Naive B cell (primary cell): ENCODE measurements around the gene COL5A2. TPM values are rescaled to one million over a fixed set of nuclear protein-coding genes. Genes with fewer than 3 reads are reported as not detected.

Experiments
- ATAC-seq, 2 donors: fragments of 150-1000 bp; cut with Tn5 transposase; 2 replicates each; pipeline ENCODE4 v1.10.0; 2021; ENCODE audit warnings: low read depth in 2 of 2, mild to moderate bottlenecking in 2 of 2, moderate library complexity in 2 of 2
- DNase-seq: peaks from one replicate; pipeline ENCODE4 v3.0.0; 2022
- H3K27ac Mint-ChIP-seq, 6 donors: one replicate each; pipeline ENCODE4 v1.8.0; 2020 to 2022; ENCODE audit warnings: mild to moderate bottlenecking in 6 of 6, mixed read lengths in 6 of 6, moderate library complexity in 5 of 6, inconsistent platforms in 2 of 6
- H3K27me3 Mint-ChIP-seq, 3 donors: one replicate each; pipeline ENCODE4 v1.8.0; 2021 to 2022; ENCODE audit warnings: mixed read lengths in 3 of 3, mild to moderate bottlenecking in 1 of 3
- H3K36me3 Mint-ChIP-seq, 2 donors: one replicate each; pipeline ENCODE4 v1.8.0; 2020 to 2022; ENCODE audit warnings: mixed read lengths in 2 of 2, inconsistent platforms in 1 of 2, mild to moderate bottlenecking in 1 of 2
- H3K4me1 Mint-ChIP-seq, 3 donors: one replicate each; pipeline ENCODE4 v1.8.0; 2020 to 2022; ENCODE audit warnings: mixed read lengths in 3 of 3, inconsistent platforms in 1 of 3, mild to moderate bottlenecking in 1 of 3, moderate library complexity in 1 of 3
- H3K4me3 Mint-ChIP-seq, 8 donors: one replicate each; pipeline ENCODE4 v1.8.0; 2020 to 2022; ENCODE audit warnings: mild to moderate bottlenecking in 8 of 8, mixed read lengths in 8 of 8, moderate library complexity in 8 of 8, inconsistent platforms in 2 of 8
- H3K9me3 Mint-ChIP-seq, 7 donors: one replicate each; pipeline ENCODE4 v1.8.0; 2020 to 2022; ENCODE audit warnings: mixed read lengths in 7 of 7, mild to moderate bottlenecking in 5 of 7, inconsistent platforms in 2 of 7, moderate library complexity in 1 of 7
- polyA plus RNA-seq, 6 donors: library from polyadenylated mRNA; unstranded; fragments of 300-500 nt; fragmentation: Illumina TruSeq; gene quantifications; one replicate each; pipeline ENCODE4 v1.2.3, GENCODE V29; 2021; ENCODE audit warnings: low read depth in 6 of 6

COL5A2 gene
- polyA plus RNA-seq, 6 donors from 2014 or later: 0.13 to 0.31 TPM; not detected in 4

DNA sequence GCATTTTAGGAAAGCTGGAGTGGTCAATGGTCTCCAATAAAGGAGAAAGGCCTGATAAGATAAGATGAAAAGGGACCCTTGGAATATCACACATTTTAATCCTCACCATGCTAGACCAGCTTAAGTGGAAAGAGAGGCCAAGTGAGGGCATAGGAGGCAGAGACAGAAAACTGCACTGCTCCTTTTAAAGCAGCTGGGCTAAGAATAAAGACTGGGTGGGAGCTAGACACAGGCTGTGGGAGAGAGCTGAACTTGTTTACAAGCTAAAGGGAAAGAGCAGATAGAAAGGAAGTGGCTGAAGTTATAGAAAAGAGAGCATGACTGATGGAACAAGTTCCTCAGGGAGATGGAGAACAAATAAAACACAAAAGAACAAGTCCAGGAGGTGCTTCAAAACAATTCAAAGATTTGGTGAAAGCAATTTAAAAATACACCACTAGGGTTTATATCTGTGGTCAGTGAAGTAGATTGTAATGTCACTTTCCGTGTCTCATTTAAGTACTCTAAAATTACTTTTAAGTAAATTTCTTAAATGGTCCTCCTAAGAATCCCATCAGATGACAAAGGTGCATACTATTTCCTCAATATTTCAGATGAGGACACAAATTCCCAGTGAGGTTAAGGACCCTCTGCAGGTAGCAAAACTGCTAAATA lies 7.5 kb downstream of the COL5A2 start:
- H3K4me1 Mint-ChIP-seq: no peaks in the 10 kb centered on the region
- H3K4me3 Mint-ChIP-seq: no peak overlapping the region
- DNase-seq (no peak), ATAC-seq (no peak)
- H3K9me3 Mint-ChIP-seq: peaks cover 0 to 3% (median 0%) of the 10 kb centered on the region in 7 donors
- no peaks in the 10 kb centered on the region for H3K36me3 Mint-ChIP-seq
- peaks cover 0 to 4% (median 0%) of the 10 kb centered on the region in 3 donors for H3K27me3 Mint-ChIP-seq
- no peak overlapping the region for H3K27ac Mint-ChIP-seq

GRCh38 chr2:189168856-189169499 lies 10.6 kb downstream of the COL5A2 start:
- Mint-ChIP-seq H3K4me1 (no peaks in the 10 kb centered on the region), H3K27ac (peak overlapping the region in 1 of 6 donors; percentile 33), H3K9me3 (no peaks in the 10 kb centered on the region), H3K4me3 (no peak overlapping the region), H3K27me3 (no peaks in the 10 kb centered on the region), H3K36me3 (no peaks in the 10 kb centered on the region)
- DNase-seq (no peak), ATAC-seq (no peak)

GRCh38 chr2:189165656-189166380 lies 13.7 kb downstream of the COL5A2 start:
- ATAC-seq (no peak), DNase-seq (no peak)
- Mint-ChIP-seq H3K36me3 (no peaks in the 10 kb centered on the region), H3K27ac (no peak overlapping the region), H3K4me1 (no peaks in the 10 kb centered on the region), H3K27me3 (no peaks in the 10 kb centered on the region), H3K9me3 (no peaks in the 10 kb centered on the region), H3K4me3 (no peak overlapping the region)

GRCh38 chr2:189164746-189165145 lies 14.8 kb downstream of the COL5A2 start:
- Mint-ChIP-seq H3K27me3 (no peaks in the 10 kb centered on the region), H3K9me3 (no peaks in the 10 kb centered on the region), H3K4me1 (no peaks in the 10 kb centered on the region), H3K4me3 (no peak overlapping the region), H3K27ac (no peak overlapping the region), H3K36me3 (no peaks in the 10 kb centered on the region)
- no peak for ATAC-seq
- no peak for DNase-seq

GRCh38 chr2:189163889-189164288 lies 15.7 kb downstream of the COL5A2 start:
- H3K4me1 Mint-ChIP-seq: no peaks in the 10 kb centered on the region
- no peak overlapping the region for H3K27ac Mint-ChIP-seq
- no peak for ATAC-seq
- H3K9me3 Mint-ChIP-seq: no peaks in the 10 kb centered on the region
- no peaks in the 10 kb centered on the region for H3K27me3 Mint-ChIP-seq
- no peak overlapping the region for H3K4me3 Mint-ChIP-seq
- no peak for DNase-seq
- H3K36me3 Mint-ChIP-seq: no peaks in the 10 kb centered on the region

- no peaks in the 10 kb centered on the region for H3K27me3 Mint-ChIP-seq
- ATAC-seq (no peak), DNase-seq (no peak)
- H3K4me3 Mint-ChIP-seq: no peak overlapping the region
- no peaks in the 10 kb centered on the region for H3K36me3 Mint-ChIP-seq
- H3K4me1 Mint-ChIP-seq: no peaks in the 10 kb centered on the region
- H3K9me3 Mint-ChIP-seq: no peaks in the 10 kb centered on the region
- H3K27ac Mint-ChIP-seq: no peak overlapping the region
These were observed 17.0 kb downstream of the COL5A2 start for GRCh38 chr2:189162566-189162965.

DNA sequence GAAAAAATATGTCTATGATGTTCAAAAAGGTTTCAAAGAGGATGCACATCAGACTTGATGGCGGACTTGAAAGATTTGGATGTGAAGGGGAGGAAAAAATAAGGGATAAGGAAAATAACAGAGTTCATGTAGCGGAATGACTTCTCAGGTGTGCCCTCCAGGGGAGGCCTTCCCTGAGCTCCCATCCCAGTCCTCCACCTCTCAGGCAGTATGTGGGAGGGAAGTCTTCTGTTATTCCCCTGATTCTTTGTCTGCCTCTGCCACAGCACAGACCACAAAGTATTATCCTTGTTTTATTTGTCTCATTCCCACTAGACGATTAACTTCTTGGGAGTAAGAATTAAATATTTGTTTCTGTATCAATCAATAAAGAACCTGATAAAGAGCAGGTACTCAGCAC lies 17.7 kb downstream of the COL5A2 start:
- H3K9me3 Mint-ChIP-seq: no peaks in the 10 kb centered on the region
- H3K4me3 Mint-ChIP-seq: no peak overlapping the region
- H3K4me1 Mint-ChIP-seq: no peaks in the 10 kb centered on the region
- DNase-seq (no peak), ATAC-seq (no peak)
- H3K27me3 Mint-ChIP-seq: no peaks in the 10 kb centered on the region
- H3K27ac Mint-ChIP-seq: no peak overlapping the region
- no peaks in the 10 kb centered on the region for H3K36me3 Mint-ChIP-seq

DNA sequence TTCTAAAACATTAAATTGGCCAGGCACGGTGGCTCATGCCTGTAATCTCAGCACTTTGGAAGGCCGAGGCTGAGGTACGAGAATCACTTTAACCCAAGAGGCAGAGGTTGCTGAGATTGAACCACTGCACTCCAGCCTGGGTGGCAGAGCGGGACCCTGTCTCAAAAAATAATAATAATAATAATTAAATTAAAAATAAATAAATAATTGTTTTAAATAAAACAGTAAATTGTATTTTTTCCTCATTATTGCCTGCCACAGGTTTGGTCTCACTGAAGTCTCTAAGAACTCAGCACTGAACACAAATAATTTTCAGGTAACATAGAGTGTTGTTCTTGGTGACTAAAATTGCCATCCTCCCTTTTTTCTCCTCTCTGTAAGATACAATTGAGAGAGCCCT lies 19.8 kb downstream of the COL5A2 start:
- DNase-seq (no peak), ATAC-seq (no peak)
- no peaks in the 10 kb centered on the region for H3K4me1 Mint-ChIP-seq
- no peaks in the 10 kb centered on the region for H3K9me3 Mint-ChIP-seq
- H3K36me3 Mint-ChIP-seq: no peaks in the 10 kb centered on the region
- no peak overlapping the region for H3K27ac Mint-ChIP-seq
- no peaks in the 10 kb centered on the region for H3K27me3 Mint-ChIP-seq
- H3K4me3 Mint-ChIP-seq: no peak overlapping the region

- DNase-seq: no peak
- no peak for ATAC-seq
- no peaks in the 10 kb centered on the region for H3K9me3 Mint-ChIP-seq
- no peaks in the 10 kb centered on the region for H3K27me3 Mint-ChIP-seq
- no peak overlapping the region for H3K27ac Mint-ChIP-seq
- no peak overlapping the region for H3K4me3 Mint-ChIP-seq
- no peaks in the 10 kb centered on the region for H3K36me3 Mint-ChIP-seq
- no peaks in the 10 kb centered on the region for H3K4me1 Mint-ChIP-seq
These were observed 20.3 kb downstream of the COL5A2 start for GRCh38 chr2:189159273-189159672.

DNA sequence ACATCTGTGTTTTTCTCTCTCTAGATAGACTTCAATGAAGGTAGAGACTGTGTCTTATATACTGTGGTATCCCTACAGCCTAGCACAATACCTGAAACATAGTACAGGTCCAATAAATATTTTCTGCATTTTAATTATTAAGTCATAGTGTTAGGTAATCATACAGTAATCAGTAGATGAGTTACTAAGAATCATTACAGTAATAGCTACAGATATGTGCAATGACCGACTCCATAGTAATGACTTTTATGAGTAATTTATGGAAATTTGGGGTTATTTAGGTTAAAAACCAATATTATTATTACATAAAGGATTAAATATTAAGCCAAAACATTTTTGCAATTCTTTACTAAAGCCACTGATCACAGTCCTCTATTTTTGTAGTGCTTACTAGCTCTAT lies 21.6 kb downstream of the COL5A2 start:
- no peaks in the 10 kb centered on the region for H3K4me1 Mint-ChIP-seq
- no peaks in the 10 kb centered on the region for H3K27me3 Mint-ChIP-seq
- no peak for ATAC-seq
- H3K9me3 Mint-ChIP-seq: peaks cover 0 to 3% (median 0%) of the 10 kb centered on the region in 7 donors
- DNase-seq: no peak
- no peak overlapping the region for H3K4me3 Mint-ChIP-seq
- H3K36me3 Mint-ChIP-seq: no peaks in the 10 kb centered on the region
- H3K27ac Mint-ChIP-seq: no peak overlapping the region

DNA sequence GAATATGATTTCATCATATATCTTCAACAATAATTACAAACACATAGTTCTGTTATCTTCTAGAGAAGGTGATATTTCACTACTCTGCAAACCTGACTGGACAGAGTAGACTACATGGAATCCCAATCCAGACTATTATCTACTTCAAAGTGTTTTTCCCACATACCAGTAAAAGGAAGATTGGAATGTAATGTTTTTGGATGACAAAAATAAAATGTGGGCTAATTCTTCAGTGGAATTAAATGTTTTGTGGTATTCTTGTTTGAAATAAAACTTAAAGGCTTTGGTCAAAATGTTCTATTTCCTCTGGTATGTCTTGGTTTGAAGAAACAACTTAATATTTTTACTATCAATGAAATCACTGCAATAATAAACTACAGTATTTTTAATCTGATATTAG lies 22.1 kb downstream of the COL5A2 start:
- Mint-ChIP-seq H3K4me3 (no peak overlapping the region), H3K27ac (no peak overlapping the region), H3K9me3 (peaks cover 0 to 3% (median 0%) of the 10 kb centered on the region in 7 donors), H3K4me1 (no peaks in the 10 kb centered on the region), H3K36me3 (no peaks in the 10 kb centered on the region), H3K27me3 (no peaks in the 10 kb centered on the region)
- DNase-seq (no peak), ATAC-seq (no peak)

GRCh38 chr2:189155795-189156194 lies 23.8 kb downstream of the COL5A2 start:
- H3K36me3 Mint-ChIP-seq: no peaks in the 10 kb centered on the region
- no peak for DNase-seq
- H3K4me1 Mint-ChIP-seq: no peaks in the 10 kb centered on the region
- no peak for ATAC-seq
- H3K27ac Mint-ChIP-seq: no peak overlapping the region
- no peaks in the 10 kb centered on the region for H3K27me3 Mint-ChIP-seq
- no peak overlapping the region for H3K4me3 Mint-ChIP-seq
- H3K9me3 Mint-ChIP-seq: peaks cover 0 to 3% (median 0%) of the 10 kb centered on the region in 7 donors

DNA sequence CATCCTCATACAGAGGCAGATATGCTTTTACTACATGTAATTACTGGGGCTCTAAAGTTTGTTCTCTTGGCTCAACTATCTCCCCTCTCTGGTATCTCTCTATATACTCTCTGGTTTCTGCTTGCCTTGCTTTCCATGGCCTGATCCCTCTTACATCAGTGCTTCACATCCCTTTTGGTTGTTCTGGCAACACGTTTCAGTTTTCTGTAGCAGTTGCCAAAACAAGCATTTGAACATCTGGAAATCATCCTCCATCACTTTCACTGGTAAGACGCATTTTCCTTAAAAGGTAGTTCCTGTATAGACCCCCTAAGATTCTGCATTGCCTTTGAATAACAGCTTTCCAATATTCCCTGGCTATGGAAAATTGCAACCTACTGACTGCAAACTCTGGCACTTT lies 25.9 kb downstream of the COL5A2 start:
- no peaks in the 10 kb centered on the region for H3K4me1 Mint-ChIP-seq
- H3K4me3 Mint-ChIP-seq: no peak overlapping the region
- no peak overlapping the region for H3K27ac Mint-ChIP-seq
- H3K27me3 Mint-ChIP-seq: no peaks in the 10 kb centered on the region
- peaks cover 0 to 3% (median 0%) of the 10 kb centered on the region in 7 donors for H3K9me3 Mint-ChIP-seq
- no peaks in the 10 kb centered on the region for H3K36me3 Mint-ChIP-seq
- ATAC-seq (no peak), DNase-seq (no peak)

DNA sequence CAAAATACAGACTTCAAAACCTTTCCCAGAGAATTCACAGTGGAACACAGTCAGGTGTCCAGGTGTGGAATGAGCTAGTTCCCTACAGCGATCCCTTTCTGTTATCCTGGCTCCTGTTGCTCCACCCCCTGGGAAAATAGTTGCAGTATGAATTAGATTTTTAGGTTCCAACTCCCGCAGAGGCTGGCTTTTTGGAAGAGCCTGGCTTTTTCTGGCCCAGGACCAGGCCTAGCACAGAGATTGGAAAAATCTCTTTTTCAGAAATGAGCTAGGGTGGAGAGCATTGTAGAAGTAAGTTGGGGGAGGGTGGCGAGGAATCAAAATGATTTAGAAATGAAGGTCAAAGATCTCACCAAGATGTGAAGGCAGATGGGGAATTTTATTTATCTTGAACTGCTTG lies 27.1 kb downstream of the COL5A2 start:
- Mint-ChIP-seq H3K27ac (no peak overlapping the region), H3K4me3 (no peak overlapping the region), H3K4me1 (no peaks in the 10 kb centered on the region), H3K27me3 (no peaks in the 10 kb centered on the region), H3K9me3 (peaks cover 0 to 3% (median 0%) of the 10 kb centered on the region in 7 donors), H3K36me3 (no peaks in the 10 kb centered on the region)
- no peak for DNase-seq
- ATAC-seq: no peak
